NOMO-1 (cell line): ENCODE results near the gene ISL2.

ENCODE experiments used
- DNase-seq, 2 experiments: peaks; one replicate each; lab custom pipeline; 2025; ENCODE audit not compliant: unreplicated experiment in 2 of 2; lab: John Stamatoyannopoulos, UW

ISL2 gene

DNA sequence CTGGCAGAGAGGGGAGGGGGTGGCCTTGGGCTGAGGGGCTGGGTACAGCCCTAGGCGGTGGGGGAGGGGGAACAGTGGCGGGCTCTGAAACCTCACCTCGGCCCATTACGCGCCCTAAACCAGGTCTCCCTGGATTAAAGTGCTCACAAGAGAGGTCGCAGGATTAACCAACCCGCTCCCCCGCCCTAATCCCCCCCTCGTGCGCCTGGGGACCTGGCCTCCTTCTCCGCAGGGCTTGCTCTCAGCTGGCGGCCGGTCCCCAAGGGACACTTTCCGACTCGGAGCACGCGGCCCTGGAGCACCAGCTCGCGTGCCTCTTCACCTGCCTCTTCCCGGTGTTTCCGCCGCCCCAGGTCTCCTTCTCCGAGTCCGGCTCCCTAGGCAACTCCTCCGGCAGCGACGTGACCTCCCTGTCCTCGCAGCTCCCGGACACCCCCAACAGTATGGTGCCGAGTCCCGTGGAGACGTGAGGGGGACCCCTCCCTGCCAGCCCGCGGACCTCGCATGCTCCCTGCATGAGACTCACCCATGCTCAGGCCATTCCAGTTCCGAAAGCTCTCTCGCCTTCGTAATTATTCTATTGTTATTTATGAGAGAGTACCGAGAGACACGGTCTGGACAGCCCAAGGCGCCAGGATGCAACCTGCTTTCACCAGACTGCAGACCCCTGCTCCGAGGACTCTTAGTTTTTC, 4.9 kb downstream of the ISL2 start:
- DNase-seq: no peak

DNA sequence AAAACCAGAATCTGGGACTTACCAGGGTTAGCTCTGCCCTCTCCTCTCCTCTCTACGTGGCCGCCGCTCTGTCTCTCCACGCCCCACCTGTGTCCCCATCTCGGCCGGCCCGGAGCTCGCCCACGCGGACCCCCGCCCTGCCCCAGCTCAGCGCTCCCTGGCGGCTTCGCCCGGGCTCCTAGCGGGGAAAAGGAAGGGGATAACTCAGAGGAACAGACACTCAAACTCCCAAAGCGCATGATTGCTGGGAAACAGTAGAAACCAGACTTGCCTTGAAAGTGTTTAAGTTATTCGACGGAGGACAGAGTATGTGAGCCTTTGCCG, 5.4 kb downstream of the ISL2 start:
- DNase-seq: no peak

DNA sequence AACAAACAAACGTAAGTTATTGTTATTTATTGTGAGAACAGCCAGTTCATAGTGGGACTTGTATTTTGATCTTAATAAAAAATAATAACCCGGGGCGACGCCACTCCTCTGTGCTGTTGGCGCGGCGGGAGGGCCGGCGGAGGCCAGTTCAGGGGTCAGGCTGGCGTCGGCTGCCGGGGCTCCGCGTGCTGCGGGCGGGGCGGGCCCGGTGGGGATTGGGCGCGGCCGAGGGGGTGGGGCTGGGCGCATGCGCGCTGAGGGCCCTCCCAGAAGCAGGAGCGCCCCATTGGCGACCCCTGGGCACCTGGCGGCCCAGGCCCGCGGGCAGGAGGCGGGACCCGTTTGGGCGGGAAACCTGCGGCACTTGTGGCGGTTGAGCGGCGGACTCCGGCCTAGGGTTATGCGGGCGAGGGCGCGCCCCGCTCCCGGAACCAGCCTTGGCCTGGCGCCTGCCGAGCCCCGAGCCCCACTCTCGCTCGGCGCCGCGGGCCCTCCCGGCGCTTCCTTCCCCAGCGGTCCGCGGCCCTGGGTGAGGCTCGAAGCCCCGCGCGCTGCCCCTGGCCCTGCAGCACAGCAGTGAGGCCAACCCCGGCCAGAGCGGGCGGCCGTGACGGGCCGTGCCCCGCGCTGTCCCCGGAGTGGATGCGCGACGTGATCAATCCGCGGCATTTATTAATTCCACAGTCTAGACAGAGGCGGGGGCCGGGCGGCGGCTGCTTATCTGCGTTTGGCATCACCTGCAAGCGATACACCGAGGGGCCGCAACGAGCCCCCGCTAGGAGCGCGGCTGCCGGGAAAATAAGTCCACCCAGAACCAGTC, 6.0 kb downstream of the ISL2 start:
- no peak for DNase-seq

DNA sequence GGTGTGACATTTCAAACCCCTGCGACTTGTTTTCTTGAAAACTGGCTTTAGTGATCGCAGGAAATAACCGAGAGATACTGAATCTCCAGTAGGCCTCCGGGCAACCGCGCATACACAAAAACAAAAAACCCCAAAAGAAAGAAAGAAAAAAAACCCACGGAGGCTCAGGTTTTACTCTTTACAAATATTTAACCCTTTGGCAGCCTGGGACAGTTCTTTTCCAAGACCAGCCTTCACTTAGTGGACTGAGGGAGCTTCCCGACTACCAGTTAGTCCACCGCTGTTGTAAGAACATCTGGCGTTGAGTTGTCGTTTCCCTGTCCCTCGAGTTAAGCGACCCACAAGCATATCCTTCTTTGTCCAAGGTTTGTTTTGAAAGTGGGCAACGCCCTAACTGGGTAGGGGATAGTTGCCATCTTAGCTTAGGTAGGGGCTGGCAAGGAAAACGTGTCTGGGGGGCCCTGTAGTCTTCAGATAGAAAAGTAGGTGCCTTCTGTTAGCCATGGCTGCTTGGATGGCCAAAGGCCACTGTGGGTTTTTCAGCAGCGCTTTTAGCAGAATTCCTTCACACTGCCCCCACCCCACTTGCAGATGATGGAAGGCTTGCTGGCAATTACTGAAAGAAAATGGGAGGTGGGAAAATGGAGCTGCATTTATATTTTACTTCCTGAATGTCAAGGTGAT, 6.9 kb downstream of the ISL2 start:
- DNase-seq: no peak

DNA sequence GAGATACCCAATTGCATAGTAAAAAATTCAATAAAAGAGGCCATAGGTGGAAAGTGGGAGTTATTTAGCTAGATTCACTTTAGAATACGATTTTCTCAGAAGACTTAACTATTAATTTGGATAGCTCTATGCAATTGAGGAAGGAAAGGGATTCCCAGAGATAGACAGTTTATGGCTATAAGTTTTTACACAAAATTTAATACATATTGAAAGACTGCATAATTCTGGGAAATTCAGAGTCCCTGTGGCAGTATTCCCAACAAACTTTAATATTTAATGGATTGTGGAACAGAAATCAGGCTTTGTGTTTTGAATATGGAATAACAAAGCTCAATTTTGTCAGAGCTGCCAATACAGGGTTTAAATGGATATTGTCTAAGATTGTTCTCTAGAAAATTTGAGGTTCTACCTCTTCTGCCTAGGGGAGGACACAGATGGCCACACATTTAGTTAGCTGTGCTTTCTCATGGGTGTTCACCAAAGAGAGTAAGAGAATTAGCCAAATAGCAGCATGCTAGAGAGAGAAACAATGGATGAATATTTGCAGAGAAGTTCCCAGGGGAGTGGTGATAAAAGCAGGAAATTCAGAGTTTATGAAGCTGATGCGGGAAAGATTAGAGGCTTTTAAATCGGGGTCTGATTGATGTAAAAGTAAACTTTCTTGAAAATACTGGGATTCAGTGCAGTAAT, 8.5 kb downstream of the ISL2 start:
- no peak for DNase-seq

DNA sequence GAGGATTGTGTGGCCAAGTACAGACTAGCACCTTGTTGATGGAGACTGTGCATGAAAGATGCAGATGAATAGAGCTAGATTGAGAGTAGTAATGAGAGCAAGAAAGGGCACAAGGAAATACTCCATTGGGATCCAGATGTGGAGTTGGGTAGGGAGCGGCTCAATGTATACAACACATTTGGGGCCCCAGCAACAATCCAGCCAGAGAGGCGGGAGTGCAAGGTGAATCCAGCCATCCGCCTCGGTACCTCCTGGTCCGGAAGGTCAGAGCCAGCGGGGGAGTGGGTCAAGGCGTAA, 9.0 kb downstream of the ISL2 start:
- no peak for DNase-seq

DNA sequence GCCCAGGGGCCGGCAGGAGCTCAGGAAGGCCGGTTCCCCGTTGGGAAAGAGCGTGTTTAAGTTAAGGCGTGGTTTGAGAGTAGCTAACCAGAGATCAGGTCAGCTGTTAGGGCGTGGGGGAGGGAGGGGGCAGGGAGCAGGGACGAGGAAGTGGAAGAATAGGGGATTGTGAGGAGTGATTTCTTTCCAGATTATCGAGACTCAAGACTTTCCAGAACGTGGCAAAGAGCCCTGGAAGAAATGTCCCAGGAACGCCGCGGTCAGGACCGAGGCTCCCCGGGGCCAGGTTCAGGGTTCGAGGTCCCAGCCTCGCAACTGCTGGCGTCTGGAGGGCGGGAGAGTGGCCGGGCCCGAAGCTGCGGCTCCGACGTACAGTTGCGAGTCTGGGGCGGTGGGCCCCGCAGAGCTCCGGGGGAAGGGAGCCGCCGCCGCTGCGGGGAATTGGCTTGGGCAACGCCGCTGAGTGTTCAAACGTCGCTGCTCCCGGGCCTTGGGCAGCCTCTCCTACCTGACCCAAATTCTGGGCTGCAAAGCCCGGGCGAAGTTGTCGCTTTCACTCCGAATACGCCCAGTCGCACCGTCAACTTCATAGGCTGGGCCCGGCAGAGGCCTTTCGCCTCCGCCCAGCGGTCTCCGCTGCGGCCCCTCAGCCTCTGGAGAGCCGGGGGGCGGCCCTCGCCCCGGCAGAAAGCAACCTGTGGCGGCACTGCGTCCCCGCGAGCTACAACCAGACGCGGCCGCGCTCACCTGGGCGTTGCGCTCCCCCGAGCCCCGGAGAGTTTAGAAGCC, 9.5 kb downstream of the ISL2 start:
- no peak for DNase-seq

DNA sequence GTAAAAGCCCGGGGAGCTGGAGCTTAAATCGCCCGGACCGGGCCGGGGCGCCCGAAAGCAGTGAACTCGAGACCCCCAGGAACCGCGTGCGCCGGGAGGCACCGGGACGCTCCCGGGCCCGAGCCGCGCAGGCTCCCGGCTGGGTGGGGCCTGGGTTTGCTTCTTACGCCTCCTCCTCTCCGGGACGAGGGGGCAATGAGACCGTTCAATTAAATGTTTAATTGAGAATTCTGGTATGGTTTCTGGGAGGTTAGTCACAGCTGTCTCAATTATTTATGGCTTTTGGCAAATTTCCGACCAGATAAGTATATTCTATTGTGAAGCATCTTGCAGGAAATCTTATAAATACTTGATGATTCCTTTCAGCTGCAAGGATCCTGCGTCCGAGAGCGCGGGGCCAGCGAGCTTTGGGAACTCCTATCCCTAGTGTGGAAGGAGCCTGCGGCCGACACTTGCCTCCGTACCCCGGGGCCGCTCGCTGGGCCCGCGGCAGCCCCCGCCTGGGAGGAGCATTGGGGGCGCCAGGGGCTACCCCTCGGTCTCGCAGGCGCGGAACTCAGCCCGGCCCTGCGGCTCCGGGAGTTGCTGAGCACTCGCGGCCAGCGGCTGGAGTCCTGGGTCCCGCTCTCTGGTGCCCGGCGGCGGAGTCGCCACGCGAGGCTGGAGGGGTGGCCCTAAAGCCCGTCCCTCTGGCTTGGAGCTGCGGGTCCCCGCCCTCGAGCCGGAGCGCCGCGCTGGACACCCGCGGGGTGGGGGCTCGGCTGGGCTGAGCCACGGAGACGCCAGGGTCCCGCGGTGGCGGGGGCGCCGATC, 10.3 kb downstream of the ISL2 start:
- no peak for DNase-seq

DNA sequence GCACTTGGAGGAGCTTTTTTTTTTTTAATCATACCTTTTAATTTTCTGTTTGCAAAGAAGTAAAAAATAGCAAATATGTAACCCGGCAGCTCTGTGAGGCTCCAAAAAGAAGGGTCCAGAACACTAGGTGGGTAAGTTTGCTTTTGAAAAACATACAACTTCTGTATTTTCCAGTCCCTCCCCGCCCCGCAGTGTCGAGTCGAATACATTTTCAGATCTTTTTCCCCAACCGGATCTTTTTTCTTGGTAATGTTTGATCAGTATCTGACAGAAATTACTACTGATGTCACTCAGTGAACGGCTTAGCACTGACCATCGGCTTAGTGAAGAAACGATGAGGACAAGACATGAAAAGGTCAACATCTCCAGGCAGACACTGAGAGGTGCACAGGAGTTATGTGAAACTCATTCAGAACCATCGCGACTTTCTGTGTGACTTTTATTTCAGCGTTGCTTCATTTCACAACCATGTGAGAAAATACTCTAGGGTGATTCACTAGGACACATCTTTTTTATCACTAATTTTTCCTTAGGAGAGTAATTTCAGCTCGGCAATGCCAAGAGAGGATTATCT, 11.0 kb downstream of the ISL2 start:
- no peak for DNase-seq

DNA sequence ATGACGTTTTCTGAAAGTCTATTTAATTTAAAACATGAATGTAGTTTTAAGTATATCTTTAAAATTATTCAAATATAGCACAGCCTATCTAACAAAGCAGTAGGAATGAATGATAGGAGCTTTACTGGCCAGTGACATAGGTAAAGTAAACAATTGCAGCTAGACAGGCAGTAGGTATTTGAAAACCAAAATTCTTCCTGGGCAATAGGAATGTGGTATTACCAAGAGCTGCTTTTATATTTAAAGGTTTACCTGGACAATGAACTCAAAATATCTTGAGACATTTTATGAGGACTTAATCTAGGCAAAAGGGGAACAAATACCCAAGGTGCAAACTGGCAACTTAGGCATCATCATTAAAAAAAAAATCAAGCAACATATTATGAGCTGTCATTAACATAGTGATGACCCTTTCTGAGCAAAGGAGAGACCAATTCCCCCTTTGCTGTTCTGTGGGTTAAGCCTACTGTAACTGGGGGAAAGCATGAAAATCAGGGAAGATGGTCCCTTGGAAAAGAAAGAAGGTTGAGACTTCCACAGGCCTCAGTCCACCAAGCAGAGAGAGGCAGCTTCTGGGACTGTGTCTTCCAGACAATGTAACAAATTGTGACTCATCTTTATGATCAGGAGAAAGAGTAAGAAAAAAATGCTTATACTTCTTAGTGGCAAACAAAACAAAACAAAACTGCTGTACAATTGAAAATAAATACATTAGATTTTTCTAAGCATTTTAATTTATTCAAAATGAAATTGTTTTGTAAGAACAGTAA, 12.9 kb downstream of the ISL2 start:
- no peak for DNase-seq

DNA sequence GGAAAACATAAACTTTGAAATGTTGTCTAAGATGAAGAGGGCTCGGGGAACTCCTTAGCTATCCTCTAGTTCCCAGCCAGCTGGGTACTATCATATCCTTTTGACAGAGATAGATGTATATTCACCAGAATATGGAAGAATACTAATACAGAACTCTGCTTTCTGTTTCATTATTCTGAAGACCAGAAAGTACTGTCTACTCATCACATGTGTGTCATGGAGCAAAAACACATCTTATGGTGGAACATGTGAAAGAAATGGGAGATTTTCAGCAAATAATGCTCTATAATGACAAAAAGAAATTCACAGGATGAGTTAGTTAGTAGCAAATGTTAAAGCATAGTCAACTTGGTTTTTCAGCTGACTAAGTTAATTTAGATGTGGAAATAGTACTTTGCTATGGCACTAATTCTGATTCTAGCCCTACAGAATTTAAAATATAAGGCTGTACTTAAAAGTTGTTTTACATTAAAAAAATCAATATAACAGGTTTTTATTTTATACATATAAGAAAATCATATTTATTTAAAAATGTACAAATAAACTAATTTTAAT, 16.5 kb downstream of the ISL2 start:
- no peak for DNase-seq

DNA sequence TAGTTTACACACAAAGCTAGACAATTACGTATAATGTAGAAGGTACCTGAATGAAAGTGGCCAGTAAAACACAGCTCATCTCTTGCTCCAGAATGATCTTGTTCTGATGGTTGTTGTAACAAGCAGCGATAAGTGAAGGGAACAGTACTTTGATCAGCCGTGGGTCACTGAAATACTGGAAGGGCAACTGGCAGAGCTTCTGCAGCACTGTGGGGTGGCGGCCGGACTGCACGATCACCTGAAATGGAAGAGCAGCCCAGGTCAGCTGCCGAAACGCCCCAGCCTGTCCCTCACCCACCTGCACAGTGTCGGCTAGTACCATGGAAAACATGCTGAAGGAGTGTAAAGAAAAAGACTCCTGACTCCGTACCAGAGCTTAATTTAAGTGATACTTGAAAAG, 17.3 kb downstream of the ISL2 start:
- no peak for DNase-seq

DNA sequence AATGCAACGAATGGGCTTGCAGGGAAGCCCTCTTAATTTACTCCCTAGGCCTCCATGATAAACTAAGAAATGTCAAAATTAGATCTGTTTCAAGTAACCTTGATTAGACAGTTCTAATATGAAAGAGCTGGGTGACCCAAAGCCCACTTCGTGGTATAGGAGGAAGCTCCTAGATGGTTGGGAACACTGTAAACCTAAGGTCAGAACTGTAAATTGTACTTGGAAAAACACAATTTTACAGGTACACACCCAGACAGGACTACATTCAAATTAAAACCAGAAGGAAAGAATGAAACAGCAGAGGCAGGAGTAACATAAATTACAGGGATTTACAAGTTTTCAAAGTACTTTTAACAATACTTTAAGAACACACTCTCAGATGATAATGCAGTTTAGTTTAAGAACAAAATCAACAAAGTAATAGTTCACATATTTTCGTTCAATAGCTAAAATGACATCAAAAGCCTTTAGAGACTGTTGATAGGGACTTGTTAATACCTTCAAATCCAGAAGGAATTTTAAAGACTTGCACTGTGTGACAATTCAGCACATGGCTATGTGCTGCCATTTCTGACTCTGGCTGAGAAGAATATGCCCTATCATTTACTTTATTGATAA, 18.4 kb downstream of the ISL2 start:
- no peak for DNase-seq

DNA sequence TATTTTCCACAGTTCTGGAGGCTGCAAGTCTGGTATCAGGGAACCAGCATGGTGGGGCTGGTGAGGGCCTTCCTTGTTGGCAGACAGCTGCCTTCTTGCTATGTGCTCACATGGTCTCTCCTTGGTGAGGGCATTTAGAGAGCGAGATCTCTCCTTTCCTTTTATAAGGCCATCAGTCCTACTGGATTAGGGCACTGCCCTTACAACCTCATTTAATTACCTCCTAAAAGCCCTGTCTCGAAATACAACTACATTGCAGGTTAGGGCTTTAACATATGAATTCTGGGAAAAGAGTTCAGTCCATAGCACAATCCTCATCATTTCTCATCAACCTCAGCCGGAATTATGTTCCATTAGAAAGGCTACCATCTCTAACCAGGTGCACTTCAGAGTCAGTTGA, 21.9 kb downstream of the ISL2 start:
- DNase-seq: no peak

DNA sequence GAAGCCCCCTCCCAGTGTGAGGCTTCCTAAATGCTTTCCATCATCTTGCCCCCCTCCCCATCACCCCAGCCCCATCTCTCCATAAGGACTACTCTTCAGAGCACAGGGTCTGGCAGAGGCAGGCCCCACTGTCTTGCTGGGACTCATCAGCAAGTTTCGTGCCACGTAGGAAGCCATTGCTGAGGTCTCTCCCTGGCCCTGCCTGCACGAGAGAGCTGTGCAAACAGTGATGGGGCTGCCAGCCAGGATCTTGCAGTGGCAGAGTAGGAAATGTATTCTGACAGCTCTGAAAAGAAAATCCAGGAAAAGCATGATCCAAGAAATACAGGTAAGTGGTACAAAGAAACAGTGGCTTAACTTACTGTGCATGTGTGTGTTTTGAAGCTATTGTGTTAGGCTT, 22.6 kb downstream of the ISL2 start:
- DNase-seq: no peak

DNA sequence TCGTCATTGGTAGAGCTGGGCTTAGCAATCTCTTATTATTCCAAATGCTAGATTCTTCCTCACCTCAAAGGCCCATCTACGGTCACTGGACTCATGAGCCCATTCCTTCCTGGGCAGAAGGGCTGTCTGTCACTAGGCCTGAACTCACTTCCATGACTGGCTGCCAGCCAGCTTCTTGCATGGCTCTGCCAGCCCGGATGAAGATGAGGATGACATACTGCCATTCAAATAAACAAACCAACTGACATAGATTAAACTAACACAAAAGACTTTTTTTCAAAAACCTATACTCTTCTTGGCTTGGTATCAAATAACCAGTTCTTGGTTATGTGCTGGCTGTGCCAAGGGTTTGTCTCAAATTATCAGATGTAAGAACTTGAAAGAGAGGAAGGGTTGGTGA, 23.8 kb downstream of the ISL2 start:
- no peak for DNase-seq

DNA sequence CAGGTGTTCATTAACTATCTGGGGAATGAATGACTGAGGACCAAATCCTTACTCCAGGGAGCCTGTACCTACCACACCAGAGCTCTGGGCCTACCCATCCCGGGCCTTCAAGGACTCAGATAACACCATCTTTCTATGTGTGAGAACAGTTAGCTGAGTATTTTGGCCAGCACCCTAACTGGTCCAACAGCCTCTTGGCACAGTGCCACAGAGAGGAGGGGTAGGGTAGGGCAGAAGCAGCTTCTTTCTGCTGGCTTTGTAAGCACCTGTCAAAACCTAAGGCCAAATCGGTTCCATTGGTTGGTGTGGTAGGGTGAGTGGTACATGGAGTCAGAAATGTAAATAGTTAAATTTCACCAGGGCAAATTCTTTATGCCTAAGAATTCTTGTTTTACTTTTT, 26.7 kb downstream of the ISL2 start:
- no peak for DNase-seq

DNA sequence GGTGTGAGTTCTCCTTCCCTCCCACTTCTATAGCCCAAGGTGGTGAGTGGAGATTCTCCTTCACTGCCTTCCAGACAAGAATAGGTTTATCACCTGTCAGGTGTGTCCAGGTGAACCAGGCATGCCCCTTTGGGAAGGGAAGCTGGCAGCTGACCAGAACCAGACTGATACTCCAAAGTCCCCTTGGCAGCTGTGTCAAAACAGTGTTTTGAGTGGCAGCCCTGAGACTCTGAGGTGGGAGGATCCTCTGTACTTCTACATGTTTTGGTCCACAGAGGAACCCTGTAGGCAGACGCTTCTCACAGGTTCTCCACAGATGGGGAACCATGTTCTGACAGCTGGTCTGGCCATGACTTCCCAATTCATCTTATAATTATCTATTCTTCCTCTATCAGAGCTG, 30.1 kb downstream of the ISL2 start:
- peak in 1 of 2 experiments; percentile 16 for DNase-seq
